Fibroblast of lung (primary cell): Measurements from ENCODE around the gene CT83. TPM values are rescaled to one million over a fixed set of nuclear protein-coding genes. Genes with fewer than 3 reads are reported as not detected.

Experiments used
- DNase-seq, 2 donors: peaks; one replicate each; pipeline versions ENCODE4 v3.0.0 to v3.0.0-alpha.2; 2010; ENCODE audit warnings: low read depth in 2 of 2
- H2AFZ ChIP-seq: 2 replicates; pipeline ENCODE4 v1.5.1; 2012; ENCODE audit warnings: low read length, control low read depth, inconsistent platforms
- H3K27ac ChIP-seq: 2 replicates; pipeline ENCODE4 v1.5.1; 2011; ENCODE audit warnings: low read length, control low read depth; ENCODE audit not compliant: insufficient read depth
- H3K27me3 ChIP-seq: 2 replicates; pipeline ENCODE4 v1.5.1; 2011; ENCODE audit warnings: mild to moderate bottlenecking, low read length; ENCODE audit not compliant: control insufficient read depth, insufficient read depth
- H3K36me3 ChIP-seq: 2 replicates; pipeline ENCODE4 v1.5.1; 2011; ENCODE audit warnings: low read length; ENCODE audit not compliant: control insufficient read depth, insufficient read depth
- H3K4me1 ChIP-seq: 2 replicates; pipeline ENCODE4 v1.5.1; 2011; ENCODE audit warnings: low read length; ENCODE audit not compliant: control insufficient read depth, insufficient read depth; ENCODE audit errors: extremely low read depth
- H3K4me2 ChIP-seq: 2 replicates; pipeline ENCODE4 v1.5.1; 2011; ENCODE audit warnings: low read length, control low read depth; ENCODE audit not compliant: insufficient read depth; ENCODE audit errors: extremely low read depth
- H3K4me3 ChIP-seq, 4 experiments: fragments of 200-600 bp in 1 of 4; sonication (generic) in 1 of 4; replicated peaks in 1 of 4; 2 replicates each; pipeline ENCODE4 v1.5.1; 2011 to 2016; ENCODE audit warnings: low read length in 4 of 4, low read depth in 3 of 4, mild to moderate bottlenecking in 3 of 4, control low read depth in 2 of 4, inconsistent platforms in 1 of 4, mixed read lengths in 1 of 4; ENCODE audit not compliant: insufficient read depth in 1 of 4; ENCODE audit errors: control extremely low read depth in 1 of 4
- H3K79me2 ChIP-seq: 2 replicates; pipeline ENCODE4 v1.5.1; 2012; ENCODE audit warnings: mild to moderate bottlenecking, low read length, inconsistent platforms; ENCODE audit not compliant: control insufficient read depth, insufficient read depth
- H3K9ac ChIP-seq: 2 replicates; pipeline ENCODE4 v1.5.1; 2011; ENCODE audit warnings: mild to moderate bottlenecking, low read length, control low read depth; ENCODE audit not compliant: insufficient read depth
- H3K9me3 ChIP-seq: 2 replicates; pipeline ENCODE4 v1.5.1; 2012; ENCODE audit warnings: low read depth, low read length; ENCODE audit not compliant: control insufficient read depth, insufficient read depth
- H4K20me1 ChIP-seq: 2 replicates; pipeline ENCODE4 v1.5.1; 2011; ENCODE audit warnings: low read length; ENCODE audit not compliant: control insufficient read depth, insufficient read depth; ENCODE audit errors: extremely low read depth
- EZH2 ChIP-seq: IDR thresholded peaks from 2 replicates; pipeline ENCODE4 v1.5.1; 2012; ENCODE audit warnings: low read length, control low read depth, mild to moderate bottlenecking; ENCODE audit errors: missing control alignments
- polyA minus RNA-seq: library from RNA; depleted of rRNA, polyadenylated mRNA; stranded (reverse); fragments of >200 nt; gene quantifications from 2 replicates; pipeline ENCODE4 v1.2.3, GENCODE V29; 2011; ENCODE audit warnings: low replicate concordance
- polyA plus RNA-seq, 2 donors: library from polyadenylated mRNA; depleted of rRNA in 1 of 2; stranded (reverse) in 1 of 2; unstranded in 1 of 2; fragments of >200 nt; gene quantifications; 2 replicates each; pipeline ENCODE4 v1.2.1, GENCODE V29; 2011 to 2012; ENCODE audit warnings: missing spikeins in 1 of 2
- total RNA-seq: library from RNA; depleted of rRNA; stranded (reverse); fragments of >200 nt; gene quantifications from 2 replicates; pipeline ENCODE4 v1.2.1, GENCODE V29; 2014
- TF ChIP-seq, protein P1 (sequence below), 2 donors: IDR thresholded peaks in 1 of 2; conservative IDR thresholded peaks in 1 of 2; 1 replicate in 1 of 2; 2 replicates in 1 of 2; pipeline ENCODE4 v1.5.1; 2011 to 2012; ENCODE audit warnings: low read length in 2 of 2, control low read depth in 1 of 2, inconsistent platforms in 1 of 2, low read depth in 1 of 2, mild to moderate bottlenecking in 1 of 2

Gene CT83, protein sequence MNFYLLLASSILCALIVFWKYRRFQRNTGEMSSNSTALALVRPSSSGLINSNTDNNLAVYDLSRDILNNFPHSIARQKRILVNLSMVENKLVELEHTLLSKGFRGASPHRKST
- total RNA-seq (not detected in 2 replicates), polyA plus RNA-seq (not detected in 2 replicates), polyA minus RNA-seq (not detected in 2 replicates)
- polyA plus RNA-seq (2012): not detected in 2 replicates

DNA sequence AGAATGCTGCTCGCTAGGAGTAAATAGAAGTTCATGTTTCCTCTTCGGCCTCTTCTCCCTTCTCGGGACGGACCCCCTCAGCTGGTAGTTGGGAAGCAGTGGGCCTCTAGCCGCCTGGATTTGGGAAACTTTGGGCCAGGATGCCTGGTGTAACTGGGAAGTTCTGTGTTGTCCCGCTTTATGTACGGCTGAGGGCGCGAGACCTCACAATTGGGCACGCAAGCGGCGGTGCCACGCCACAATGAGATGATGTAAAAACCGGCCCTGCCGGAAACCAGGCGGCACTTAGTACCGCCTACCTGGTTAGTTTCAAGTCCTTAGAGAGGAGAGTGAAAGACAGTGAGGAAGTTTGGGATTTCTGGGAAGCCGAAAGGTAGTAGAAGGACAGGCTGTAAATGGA, at the start of gene CT83:
Gene CT83 (minus strand): TSS at position 155 of the 400 bp plus-strand sequence. CDS start 120 bp downstream, at position 35.
- TF ChIP-seq, protein P1, sequence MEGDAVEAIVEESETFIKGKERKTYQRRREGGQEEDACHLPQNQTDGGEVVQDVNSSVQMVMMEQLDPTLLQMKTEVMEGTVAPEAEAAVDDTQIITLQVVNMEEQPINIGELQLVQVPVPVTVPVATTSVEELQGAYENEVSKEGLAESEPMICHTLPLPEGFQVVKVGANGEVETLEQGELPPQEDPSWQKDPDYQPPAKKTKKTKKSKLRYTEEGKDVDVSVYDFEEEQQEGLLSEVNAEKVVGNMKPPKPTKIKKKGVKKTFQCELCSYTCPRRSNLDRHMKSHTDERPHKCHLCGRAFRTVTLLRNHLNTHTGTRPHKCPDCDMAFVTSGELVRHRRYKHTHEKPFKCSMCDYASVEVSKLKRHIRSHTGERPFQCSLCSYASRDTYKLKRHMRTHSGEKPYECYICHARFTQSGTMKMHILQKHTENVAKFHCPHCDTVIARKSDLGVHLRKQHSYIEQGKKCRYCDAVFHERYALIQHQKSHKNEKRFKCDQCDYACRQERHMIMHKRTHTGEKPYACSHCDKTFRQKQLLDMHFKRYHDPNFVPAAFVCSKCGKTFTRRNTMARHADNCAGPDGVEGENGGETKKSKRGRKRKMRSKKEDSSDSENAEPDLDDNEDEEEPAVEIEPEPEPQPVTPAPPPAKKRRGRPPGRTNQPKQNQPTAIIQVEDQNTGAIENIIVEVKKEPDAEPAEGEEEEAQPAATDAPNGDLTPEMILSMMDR (conservative IDR thresholded peaks at IDR 0.05 in 1 of 2, IDR thresholded peaks at IDR 0.05 in 1 of 2; ENCODE audit: low read depth in 1 of 2, low read length in 2 of 2): no peak
- no peak for TF ChIP-seq EZH2
- H3K4me3 ChIP-seq: no peak within 1 kb of the TSS
- no peak within 1 kb of the TSS for H3K9ac ChIP-seq
- H2AFZ ChIP-seq: no peak within 1 kb of the TSS
- no peak within 1 kb of the TSS for H3K27ac ChIP-seq
- H3K36me3 ChIP-seq: no peaks in the 10 kb centered on the region
- H4K20me1 ChIP-seq: no peaks in the 10 kb centered on the region
- no peak within 1 kb of the TSS for H3K4me2 ChIP-seq
- no peaks in the 10 kb centered on the region for H3K4me1 ChIP-seq
- no peak for DNase-seq
- H3K27me3 ChIP-seq: no peaks in the 10 kb centered on the region
- no peaks in the 10 kb centered on the region for H3K9me3 ChIP-seq
- no peaks in the 10 kb centered on the region for H3K79me2 ChIP-seq

DNA sequence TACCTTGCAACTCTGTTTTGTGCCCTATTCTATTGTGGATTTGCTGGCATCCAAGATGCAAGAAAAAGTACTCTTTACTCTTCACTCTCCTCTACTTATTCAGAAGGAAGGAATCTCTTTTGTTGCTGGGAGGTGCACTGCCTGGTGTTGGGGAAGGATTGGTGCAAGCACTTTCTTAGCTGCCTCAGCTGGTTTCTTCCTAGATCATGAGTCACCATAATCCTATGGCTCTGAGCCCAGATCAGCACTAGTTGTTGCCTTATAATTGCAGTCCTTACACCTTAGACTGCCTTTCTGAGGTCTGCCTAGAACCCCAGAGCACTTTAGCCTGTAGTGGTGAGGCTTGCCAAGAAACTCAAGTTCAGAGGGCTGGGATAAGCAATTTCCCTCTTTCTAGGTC, 37.0 kb upstream of the CT83 start:
- no peak overlapping the region for H3K4me3 ChIP-seq
- no peak overlapping the region for H3K27ac ChIP-seq
- no peaks in the 10 kb centered on the region for H4K20me1 ChIP-seq
- no peak overlapping the region for H3K9ac ChIP-seq
- H3K36me3 ChIP-seq: no peaks in the 10 kb centered on the region
- H3K27me3 ChIP-seq: no peaks in the 10 kb centered on the region
- no peak overlapping the region for H3K4me2 ChIP-seq
- peak in 1 of 2 donors; percentile 4 for DNase-seq
- no peaks in the 10 kb centered on the region for H3K9me3 ChIP-seq
- no peak overlapping the region for H2AFZ ChIP-seq
- no peaks in the 10 kb centered on the region for H3K79me2 ChIP-seq
- no peaks in the 10 kb centered on the region for H3K4me1 ChIP-seq
- TF ChIP-seq, protein P1 (conservative IDR thresholded peaks at IDR 0.05 in 1 of 2, IDR thresholded peaks at IDR 0.05 in 1 of 2; ENCODE audit: low read depth in 1 of 2, low read length in 2 of 2): no peak
- no peak for TF ChIP-seq EZH2

DNA sequence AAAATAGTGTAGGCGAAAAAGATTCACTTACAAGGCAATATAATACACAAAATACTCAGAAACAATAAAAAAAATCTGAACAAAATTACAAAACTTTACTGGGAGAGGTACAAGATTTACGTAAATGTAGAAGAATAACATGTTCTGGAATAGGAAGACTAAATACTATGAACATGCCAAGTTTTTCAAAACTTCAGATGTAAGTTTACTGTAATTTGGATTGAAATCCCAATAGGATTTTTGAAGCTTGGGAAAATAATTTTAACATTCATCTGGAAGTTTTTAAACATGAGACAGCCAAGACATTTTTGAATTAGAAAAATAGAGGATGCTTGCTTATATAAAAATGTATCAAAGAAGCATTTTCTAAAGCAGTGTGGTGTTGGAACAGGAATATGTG, 30.5 kb upstream of the CT83 start:
- DNase-seq: no peak

More for the DNA sequence above, 30.5 kb upstream of the CT83 start:
- H3K9me3 ChIP-seq: no peaks in the 10 kb centered on the region
- no peaks in the 10 kb centered on the region for H4K20me1 ChIP-seq
- no peak overlapping the region for H3K4me2 ChIP-seq
- H3K9ac ChIP-seq: no peak overlapping the region
- no peaks in the 10 kb centered on the region for H3K4me1 ChIP-seq
- no peak for TF ChIP-seq EZH2
- TF ChIP-seq, protein P1 (conservative IDR thresholded peaks at IDR 0.05 in 1 of 2, IDR thresholded peaks at IDR 0.05 in 1 of 2; ENCODE audit: low read depth in 1 of 2, low read length in 2 of 2): no peak
- no peaks in the 10 kb centered on the region for H3K27me3 ChIP-seq
- no peaks in the 10 kb centered on the region for H3K36me3 ChIP-seq
- H3K79me2 ChIP-seq: no peaks in the 10 kb centered on the region
- H3K27ac ChIP-seq: no peak overlapping the region
- no peak overlapping the region for H3K4me3 ChIP-seq
- H2AFZ ChIP-seq: no peak overlapping the region
